T-helper 22 cell (primary cell): Measurements from ENCODE around the gene ANTXR1.

Experiments used
- DNase-seq: peaks from one replicate; pipeline ENCODE4 v3.0.0-alpha.2; 2020; ENCODE audit warnings: low read depth

ANTXR1 gene

GRCh38 chr2:69279931-69280681 lies 267.1 kb downstream of the ANTXR1 start:
- no peak for DNase-seq

- DNase-seq = no peak
These were observed 267.9 kb downstream of the ANTXR1 start for GRCh38 chr2:69280796-69281412.

- DNase-seq = no peak
These were observed 272.5 kb downstream of the ANTXR1 start for GRCh38 chr2:69285379-69285894.

DNA sequence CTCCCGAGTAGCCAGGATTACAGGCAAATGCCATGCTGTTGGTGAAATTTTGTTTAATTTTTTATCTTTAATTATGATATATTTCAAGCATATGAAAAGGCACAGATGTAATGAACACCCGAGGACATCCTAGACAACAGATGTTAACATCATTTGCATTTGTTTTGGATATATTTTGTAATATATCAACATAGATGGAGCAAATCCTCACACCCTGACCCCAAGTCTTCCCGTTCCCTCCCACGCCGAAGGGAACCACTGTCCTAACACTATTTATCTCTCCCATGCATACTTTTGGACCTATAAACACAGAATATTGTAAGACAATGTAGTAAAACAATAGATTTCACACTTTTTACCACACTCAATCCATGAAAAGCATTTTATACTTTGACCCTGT lies 274.6 kb downstream of the ANTXR1 start:
- DNase-seq = no peak

GRCh38 chr2:69288429-69288828 lies 275.4 kb downstream of the ANTXR1 start:
- DNase-seq = no peak

GRCh38 chr2:69291004-69291650 lies 278.1 kb downstream of the ANTXR1 start:
- DNase-seq = no peak

GRCh38 chr2:69291721-69292120 lies 278.7 kb downstream of the ANTXR1 start:
- no peak for DNase-seq

DNA sequence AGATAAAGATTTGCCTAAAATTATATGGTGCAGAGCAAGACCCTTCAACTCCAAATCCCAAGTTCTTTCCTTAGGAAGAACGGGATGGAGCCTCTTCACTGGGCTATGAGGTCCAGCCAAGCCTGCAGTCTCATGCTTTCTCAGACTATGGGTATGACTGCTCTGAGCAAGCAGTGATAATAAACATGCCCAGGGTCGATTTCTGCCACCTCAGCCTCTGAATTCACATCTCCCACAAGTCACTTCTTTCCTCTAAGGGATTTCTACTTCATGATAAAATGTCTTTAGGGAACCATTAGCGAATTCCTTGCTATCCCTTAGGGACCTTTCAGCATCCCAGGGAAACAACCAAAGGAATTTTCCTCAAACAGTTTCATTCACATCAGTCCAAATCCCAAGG lies 279.3 kb downstream of the ANTXR1 start:
- DNase-seq = no peak

DNA sequence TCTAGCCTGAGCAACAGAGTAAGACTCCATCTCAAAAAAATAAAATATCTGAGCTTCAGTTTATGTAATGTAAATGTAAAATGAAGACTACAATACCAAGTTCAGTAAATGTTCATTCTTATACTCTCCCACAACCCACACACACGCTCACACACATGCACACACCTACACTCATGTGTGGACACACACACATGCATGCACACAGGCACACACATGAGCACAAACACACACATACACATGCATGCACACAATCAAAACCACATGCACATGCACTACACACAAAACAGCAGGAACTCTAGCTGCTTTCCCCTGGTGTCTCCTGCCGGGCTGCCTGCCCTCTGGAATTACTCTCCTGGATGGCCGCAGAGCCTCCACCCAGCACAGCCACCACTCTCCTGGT lies 283.4 kb downstream of the ANTXR1 start:
- DNase-seq = no peak

DNA sequence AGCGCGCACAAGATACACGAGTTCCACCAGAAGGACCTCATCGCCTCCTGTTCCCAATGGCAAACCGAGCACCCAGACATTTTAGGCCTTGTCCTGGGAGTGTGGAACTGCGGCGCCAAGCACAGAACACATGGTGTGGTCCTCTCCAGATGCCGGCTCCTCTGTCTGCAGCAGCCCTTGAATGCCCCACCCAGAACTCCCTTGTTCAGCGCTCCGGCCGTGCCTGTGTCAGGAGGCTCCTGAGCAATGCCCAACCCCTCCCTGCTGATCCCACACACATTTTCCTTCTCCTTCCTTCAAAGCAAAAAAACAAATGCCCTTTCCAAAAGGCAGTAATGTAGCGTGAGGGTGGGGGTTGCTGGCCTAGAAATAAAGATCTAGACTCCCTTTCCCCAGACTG lies 284.2 kb downstream of the ANTXR1 start:
- no peak for DNase-seq

DNA sequence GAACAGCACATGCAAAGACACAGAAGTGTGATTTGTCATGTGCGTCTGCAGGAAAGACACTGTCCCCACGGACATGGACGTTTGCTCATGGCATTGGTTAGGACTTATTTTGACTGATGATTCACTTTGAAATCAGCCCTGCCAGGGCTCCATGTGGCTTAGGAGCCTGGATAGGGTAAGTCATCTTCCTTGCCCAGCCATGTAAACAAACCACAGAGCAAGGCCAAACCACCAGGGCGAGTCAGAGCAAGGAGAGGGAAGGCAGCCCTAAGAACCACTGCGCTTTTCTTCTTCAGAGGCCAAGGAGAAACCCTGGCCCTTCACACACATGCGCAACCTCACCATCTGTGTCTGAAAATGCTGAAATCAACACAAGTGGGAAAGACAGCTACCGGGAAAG lies 285.3 kb downstream of the ANTXR1 start:
- no peak for DNase-seq

- DNase-seq = no peak
These were observed 285.9 kb downstream of the ANTXR1 start for GRCh38 chr2:69298862-69299261.
